HG03097 (cell line): ENCODE results near the gene GCA.

Experiments
- ATAC-seq: cut with Tn5 transposase; IDR thresholded peaks from one replicate; pipeline ENCODE4 v1.9.1; 2021; ENCODE audit not compliant: unreplicated experiment, low FRiP score

GCA gene

GRCh38 chr2:162327806-162328205 lies 16.1 kb upstream of the GCA start:
- no peak for ATAC-seq

GRCh38 chr2:162328424-162329157 lies 15.3 kb upstream of the GCA start:
- peak; percentile 88 for ATAC-seq

- ATAC-seq = no peak
Observed at GRCh38 chr2:162330881-162331280, 13.1 kb upstream of the GCA start.

GRCh38 chr2:162333968-162334367 lies 10.0 kb upstream of the GCA start:
- no peak for ATAC-seq

- ATAC-seq = no peak
Observed at GRCh38 chr2:162337868-162338267, 6.1 kb upstream of the GCA start.

- ATAC-seq = no peak
Observed at GRCh38 chr2:162340822-162341221, 3.1 kb upstream of the GCA start.

GRCh38 chr2:162342321-162342720 lies 1.6 kb upstream of the GCA start:
- no peak for ATAC-seq

- ATAC-seq = no peak
Observed at GRCh38 chr2:162342841-162343240, 1.1 kb upstream of the GCA start.

GRCh38 chr2:162343492-162343823 lies 474 bp upstream of the GCA start:
- ATAC-seq = no peak

GRCh38 chr2:162344617-162344950 lies 652 bp downstream of the GCA start:
- peak; percentile 2 for ATAC-seq

GRCh38 chr2:162365392-162365791 lies 21.5 kb downstream of the GCA start:
- ATAC-seq = no peak

GRCh38 chr2:162368494-162368893 lies 24.6 kb downstream of the GCA start:
- no peak for ATAC-seq

- ATAC-seq = no peak
Observed at GRCh38 chr2:162369551-162369950, 25.6 kb downstream of the GCA start.

GRCh38 chr2:162370931-162371330 lies 27.0 kb downstream of the GCA start:
- no peak for ATAC-seq

- no peak for ATAC-seq
Observed at GRCh38 chr2:162372818-162373217, 28.9 kb downstream of the GCA start.

GRCh38 chr2:162379719-162380580 lies 36.0 kb downstream of the GCA start:
- no peak for ATAC-seq

- ATAC-seq = no peak
Observed at GRCh38 chr2:162381851-162382250, 37.9 kb downstream of the GCA start.

- no peak for ATAC-seq
Observed at GRCh38 chr2:162382278-162382677, 38.3 kb downstream of the GCA start.

- ATAC-seq = no peak
Observed at GRCh38 chr2:162385536-162385935, 41.6 kb downstream of the GCA start.

- no peak for ATAC-seq
Observed at GRCh38 chr2:162390801-162391200, 46.9 kb downstream of the GCA start.

- ATAC-seq = no peak
Observed at GRCh38 chr2:162400336-162400735, 56.4 kb downstream of the GCA start.

- no peak for ATAC-seq
Observed at GRCh38 chr2:162401871-162402270, 57.9 kb downstream of the GCA start.
